GM21786 (cell line): ENCODE measurements around the gene COPZ1.
"Not testable (repeated sequence)": the region's sequence is repeated elsewhere in the genome, so short reads cannot be mapped to it uniquely, and the experiment has no call there.

Experiments used
- ATAC-seq: cut with Tn5 transposase; IDR thresholded peaks from one replicate; pipeline ENCODE4 v1.9.1; 2021; ENCODE audit not compliant: unreplicated experiment

Gene COPZ1

DNA sequence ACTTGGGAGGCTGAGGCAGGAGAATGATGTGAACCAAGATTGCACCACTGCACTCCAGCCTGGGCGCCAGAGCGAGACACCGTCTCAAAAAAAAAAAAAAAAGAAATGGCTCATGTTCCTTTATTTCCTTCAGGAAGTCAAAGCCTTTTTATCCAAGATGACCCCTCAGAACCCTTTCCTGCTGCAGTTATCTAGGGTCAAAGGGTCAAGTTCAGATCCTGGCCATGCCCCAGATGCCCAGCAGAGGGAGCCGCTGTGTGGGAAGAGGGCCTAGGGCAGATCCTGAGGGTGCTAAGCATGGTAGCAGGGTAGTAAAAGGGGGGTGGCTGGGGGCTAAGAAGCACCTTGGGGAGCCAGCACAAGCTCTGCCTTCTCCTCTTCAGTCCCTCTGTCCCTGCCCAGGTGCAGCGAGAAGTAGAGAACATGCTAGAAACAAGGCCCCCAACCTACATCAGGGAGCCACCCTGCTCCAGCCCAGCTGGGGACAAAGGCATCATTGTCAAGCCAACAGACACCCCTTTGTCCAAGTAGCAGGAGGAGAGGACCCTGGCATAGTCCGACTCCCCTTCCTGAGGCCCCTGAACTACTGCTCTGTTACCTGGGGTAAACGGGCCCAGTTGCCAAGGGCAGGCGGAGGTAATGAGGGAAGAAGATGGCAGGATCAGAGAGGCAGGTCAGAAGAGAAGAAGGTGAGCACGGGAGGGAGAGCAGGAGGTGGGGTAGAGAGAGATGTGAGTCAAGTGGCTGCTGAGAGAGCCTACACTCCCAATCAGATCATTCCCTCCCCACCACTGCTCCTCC, 30.6 kb upstream of the COPZ1 start:
- ATAC-seq: peak; percentile 60

DNA sequence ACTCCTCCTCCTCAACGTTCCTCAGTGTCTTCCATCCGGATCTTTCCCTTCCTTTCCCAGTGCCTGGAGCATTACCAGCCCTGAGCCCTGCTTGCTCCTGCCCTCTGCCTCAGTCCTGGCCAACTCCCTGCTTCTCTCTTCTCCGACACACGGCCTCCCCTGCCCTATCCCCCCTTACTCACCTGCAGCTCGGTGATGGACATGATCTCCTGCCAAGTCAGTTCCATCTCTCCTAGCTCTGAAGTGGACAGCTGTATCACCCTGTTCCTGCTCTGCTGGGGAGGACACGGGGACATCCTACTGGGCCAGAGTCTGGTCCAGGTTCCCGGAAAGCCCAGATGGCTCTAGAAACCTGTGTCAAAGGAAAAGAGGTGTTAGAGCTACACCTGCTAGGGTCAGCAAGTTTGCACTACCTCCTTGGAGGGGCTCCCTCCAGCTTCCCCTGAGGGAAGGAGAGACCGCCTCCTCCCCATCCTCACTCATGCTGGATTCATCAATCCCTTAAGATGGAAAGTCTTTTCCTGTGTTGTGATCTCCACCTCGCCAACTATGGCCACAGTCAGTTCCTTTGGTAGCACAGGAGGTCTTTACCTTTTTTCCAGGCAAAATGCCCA, 29.9 kb upstream of the COPZ1 start:
- ATAC-seq: no peak

DNA sequence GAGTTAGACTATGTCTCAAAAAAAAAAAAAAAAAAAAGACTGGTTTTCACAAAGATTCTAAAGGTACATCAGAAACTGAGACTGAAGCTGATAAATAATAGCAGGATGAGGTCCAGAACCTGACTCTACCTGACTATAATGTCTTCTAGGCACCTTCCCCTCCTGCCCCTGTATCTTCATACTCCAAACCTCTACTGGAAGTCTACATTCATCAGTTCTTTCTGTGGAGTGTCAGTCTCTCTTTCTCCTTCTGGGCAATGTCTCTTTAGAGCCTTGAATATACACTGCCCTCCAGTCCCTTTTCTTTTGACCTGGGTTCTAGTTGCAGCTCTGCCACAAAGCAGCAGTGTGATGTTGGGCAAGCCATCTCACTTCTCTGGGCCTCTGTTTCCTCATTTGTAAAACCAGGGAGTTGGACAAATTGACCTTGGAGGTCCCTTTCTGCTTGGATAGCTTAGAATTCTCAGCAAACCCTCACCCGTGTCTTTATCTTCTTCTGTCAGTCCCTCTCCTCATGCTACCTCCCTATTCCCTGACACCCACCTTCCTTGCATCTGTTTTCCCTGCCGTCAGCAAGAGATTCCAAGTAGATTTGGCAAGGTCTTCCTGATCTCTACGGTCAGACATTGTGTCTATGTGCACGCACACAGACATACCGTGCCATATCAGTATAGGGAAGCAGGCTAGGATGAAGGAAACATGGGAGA, 28.4 kb upstream of the COPZ1 start:
- ATAC-seq: no peak

DNA sequence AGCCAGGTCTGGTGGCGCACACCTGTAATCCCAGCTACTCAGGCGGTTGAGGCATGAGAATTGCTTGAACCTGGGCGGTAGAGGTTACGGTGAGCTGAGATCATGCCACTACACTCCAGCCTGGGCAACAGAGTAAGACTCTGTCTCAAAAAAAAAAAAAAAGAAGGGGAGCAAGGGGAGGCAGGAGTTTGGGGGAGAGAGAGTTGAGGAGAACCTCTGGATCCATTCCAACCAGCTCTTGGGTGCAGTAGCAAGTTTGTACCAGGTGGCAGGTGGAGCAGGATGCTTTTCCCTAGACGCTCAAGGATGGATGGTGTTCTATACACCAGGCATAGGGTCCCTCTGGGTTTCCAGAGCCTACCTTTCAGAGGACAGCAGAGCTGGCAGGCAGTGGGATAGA, 26.0 kb upstream of the COPZ1 start:
- no peak for ATAC-seq

DNA sequence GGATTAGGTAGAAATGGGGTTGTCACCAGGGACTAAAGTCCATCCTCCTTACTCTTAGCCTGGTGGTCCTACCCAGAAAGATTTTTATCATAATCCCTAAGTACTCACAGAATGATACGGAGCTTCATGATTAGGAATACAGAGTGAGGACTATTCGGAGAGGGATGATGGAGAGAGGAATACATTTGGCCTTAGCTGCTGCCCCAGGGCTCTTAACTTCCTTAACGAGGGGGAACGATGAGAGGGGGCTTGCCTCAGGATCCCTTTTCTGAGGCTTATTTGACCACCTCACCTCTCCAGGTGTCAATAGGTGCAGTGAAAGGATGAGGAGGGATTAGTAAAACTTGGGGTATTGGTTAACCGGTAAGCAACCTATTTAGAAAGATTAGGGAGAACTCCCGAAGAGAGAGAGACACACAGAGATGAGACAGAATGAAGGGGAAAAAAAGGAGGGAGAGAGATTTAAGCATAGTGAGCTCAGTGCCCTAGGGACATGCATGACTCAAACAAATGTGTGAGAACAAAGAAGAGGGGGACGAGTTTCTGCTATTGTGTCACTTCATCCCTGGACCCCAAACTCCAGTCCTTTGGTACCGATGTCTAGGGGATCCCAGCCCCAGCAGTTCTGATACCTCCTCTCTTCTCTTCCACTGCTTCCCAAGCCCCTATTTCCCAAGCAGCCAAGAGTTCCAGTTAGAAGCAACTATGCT, 25.3 kb upstream of the COPZ1 start:
- ATAC-seq: no peak

DNA sequence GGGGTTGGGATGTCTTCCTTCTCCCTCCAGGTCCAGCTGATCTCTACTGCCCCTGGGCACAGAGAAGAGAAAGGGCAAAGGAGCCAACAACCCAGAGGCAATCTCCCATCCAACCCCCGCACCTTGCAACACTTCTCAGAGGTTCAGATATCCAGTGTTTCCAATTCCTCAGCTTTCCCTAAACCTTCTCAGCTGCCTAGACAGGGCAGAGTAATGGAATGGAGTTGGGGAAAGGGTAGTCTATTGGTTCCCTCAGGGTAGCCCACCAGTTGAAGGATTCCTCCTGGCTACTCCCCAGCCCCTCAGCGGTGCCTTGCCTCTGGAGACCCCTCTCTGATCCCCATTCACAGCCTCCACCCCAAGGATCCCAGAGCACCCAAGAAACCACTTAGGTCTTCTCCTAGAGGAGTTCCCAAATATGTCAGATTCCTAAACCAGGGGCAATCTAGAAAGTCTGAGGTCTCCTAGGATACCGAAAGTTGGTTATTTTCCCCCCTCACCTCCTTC, 24.7 kb upstream of the COPZ1 start:
- ATAC-seq: no peak

DNA sequence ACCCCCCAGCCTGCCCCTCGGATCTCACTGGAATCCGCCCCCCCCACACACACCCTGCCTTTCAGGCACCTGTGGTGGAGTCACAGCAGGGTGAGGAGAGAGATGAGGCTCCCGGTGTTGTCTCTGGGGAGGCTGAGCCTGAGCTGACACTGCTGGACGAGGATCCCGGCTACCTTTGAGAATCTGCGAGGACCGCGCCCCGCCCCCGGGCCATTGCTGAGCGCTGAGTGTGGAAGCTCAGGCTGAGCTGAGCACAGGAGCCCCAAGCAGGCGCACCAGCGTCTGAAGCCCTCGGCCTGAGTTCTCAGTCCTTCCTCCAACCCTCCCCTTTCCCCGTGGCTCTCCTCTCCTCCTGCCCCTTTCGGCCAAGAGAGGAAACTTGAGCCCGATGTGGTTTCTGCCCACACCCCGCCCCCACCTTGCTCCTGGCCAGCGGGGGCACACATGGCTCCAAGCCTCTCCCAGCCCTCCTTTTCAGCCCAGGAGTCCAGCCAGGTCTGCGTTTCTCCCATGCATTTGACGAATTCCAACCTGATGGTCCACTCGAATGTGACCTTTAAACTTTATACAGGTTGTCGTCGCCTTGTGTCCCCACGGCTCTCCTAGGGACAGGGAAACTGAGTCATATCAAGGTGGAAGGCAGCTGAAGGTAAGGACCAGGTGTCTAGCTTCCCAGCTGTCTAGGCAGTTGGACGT, 24.1 kb upstream of the COPZ1 start, which contains the start of gene NFE2:
TSS of gene NFE2 (minus strand) at position 284 of the 696 bp plus-strand sequence. CDS start 5,767 bp downstream, outside the sequence.
- ATAC-seq: no peak

DNA sequence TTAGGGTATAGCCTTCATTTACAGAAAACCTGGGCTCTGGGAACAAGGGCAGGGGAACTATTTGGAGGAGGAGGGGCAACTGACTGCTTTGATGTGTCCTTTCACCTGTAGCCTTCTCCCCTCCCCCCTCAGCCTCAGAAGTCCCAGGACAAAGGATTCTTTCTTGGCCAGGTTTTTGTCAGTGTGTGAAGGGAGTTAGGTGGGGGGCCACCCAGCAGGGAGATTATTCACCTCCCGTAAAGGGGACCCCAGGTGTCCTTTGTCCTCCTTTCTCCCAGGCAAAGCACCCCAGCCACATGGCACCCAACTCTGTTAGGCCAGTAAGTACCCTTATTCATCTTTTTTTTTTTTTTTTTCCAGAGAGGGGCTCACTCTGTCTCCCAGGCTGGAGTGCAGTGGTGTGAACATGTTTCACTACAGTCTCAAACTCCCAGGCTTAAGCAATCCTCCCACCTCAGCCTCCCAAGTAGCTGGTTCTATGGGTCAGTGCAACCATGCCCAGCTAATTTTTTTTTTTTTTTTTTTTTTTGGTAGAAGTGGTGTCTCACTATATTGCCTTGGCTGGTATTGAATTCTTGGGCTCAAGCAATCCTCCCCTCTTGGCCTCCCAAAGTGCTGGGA, 23.4 kb upstream of the COPZ1 start:
- no peak for ATAC-seq

DNA sequence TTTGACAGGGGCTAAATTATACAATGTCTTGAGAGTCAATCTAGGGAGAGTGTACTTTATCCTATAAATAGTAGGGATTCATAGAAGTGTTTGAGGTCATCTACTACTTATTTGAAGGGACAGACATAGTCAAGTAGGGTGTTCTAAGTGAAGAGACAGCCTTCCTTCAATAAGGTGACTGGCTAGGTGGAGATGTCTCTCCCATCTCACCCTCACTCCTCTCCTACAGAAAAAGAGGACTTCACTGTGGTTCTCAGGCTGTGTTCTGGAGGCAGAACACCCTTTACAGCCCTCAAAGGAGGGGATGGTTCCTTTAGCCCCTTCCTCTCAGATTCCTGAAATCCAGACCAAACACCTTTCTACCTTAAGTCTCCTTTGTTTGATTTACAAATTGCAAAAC, 21.3 kb upstream of the COPZ1 start:
- ATAC-seq: no peak

DNA sequence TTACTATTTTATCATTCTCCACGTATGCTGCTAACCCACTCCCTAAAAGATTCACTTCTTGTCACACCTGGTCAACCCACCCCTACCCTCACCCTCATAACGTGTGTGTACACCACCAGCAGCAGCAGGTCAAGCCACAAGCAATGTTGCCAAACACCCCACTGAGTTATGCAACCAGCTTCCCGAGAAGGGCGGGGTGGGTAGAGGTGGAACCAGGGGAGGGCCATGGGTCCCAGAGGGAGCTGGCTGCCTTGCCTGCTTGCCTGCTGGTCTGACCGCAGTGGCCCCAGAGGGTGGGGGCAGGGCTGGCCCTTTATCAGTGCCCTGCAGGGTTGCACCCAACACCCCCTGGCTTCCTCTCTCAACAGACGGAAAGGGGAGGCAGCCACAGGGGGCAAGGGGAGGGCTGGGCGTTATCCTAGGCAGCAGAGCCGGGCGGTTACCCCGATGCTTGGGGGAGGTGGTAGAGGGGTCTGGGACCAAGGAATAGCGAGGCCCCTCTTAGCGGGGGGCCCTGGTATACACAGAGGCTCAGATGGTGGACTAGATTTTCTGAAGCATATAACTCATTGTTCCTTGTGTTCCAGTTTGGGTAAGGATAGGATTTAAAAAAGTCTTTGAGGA, 20.6 kb upstream of the COPZ1 start:
- peak; percentile 56 for ATAC-seq

DNA sequence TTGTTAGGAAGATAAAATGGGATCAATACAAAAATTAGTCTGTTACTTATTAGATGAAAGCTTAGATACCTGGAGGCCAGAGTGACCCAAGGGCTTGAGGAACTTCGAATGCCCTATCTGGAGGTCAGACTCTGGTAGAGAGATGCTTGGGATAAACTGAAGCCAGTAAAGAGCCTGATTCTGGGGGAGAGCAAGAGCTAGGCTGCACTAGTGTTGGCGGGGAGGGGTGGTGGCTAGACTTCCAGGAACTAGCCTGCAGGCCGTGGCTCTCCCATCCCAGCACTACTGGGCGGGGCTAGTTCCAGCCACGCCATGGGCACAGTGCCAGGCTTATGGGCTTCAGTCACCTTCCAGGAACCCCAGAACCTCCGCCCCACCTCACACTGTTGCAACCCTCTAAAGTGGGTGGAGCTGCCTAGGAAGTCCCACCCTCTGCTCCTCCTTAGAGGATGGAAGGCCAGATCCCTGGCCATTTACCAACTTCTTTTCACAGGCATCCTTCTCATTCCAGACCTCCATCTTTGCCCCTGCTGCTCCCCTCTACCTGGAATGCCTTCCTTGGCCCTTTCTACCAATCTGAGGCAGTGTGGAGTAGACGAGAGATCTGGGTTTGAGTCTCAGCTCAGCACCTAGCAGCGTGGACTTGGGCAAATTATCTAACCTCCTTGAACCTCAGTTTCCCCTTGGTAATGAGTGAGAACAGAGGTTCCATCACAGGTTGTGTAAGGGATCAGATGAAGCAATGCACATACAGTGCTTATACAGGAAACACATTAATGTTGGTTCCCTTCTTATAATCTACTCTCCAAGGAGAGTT, 17.8 kb upstream of the COPZ1 start:
- no peak for ATAC-seq

DNA sequence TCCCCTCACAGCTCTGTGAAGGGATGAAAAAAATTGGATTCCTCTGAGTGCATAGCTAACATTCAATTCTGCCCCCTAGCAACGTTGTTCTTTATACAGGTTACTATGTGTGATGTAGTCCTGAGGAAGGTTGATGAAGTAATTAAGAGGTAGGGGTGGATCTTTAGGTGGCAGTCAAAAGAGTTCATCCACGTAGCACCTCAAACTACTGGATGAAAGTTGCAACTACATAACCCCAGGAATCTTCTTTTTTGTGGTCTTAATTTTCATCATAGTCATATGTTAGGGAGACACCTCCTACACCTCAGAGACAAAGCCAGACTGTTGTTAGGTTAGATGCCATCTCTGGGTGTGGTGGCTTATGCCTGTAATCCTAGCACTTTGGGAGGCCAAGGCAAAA, 13.9 kb upstream of the COPZ1 start:
- ATAC-seq: no peak

DNA sequence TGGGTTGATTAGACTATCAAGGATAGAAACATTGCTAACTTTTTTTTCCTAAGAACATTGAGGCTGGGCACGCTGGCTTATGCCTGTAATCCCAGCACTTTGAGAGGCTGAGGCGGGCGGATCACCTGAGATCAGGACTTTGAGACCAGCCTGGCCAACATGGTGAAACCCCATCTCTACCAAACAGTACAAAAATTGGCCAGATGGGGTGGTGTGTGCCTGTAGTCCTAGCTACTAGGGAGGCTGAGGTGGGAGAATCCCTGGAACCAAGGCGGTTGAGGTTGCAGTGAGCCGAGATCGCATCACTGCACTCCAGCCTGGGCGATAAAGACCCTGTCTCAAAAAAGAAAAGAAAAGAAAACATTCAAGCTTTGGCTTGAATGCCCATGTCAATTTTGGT, 12.6 kb upstream of the COPZ1 start:
- not testable (repeated sequence) for ATAC-seq

DNA sequence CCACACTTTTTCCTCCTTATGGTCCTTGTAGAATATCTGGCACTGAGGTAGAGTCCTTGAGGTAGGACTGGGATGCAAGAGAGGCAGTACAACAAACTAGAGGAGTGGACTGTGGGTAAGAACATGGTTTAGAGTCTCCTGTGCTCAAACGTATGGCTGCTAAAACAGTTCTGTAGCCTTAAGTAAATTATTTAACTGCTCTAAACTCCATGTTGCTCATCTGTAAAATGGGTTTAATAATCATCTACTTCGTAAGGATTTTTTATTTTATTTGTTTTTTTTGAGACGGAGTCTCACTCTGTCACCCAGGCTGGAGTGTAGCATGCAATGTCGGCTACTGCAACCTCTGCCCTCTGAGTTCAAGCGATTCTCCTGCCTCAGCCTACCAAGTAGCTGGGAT, 3.6 kb upstream of the COPZ1 start:
- ATAC-seq: no peak

DNA sequence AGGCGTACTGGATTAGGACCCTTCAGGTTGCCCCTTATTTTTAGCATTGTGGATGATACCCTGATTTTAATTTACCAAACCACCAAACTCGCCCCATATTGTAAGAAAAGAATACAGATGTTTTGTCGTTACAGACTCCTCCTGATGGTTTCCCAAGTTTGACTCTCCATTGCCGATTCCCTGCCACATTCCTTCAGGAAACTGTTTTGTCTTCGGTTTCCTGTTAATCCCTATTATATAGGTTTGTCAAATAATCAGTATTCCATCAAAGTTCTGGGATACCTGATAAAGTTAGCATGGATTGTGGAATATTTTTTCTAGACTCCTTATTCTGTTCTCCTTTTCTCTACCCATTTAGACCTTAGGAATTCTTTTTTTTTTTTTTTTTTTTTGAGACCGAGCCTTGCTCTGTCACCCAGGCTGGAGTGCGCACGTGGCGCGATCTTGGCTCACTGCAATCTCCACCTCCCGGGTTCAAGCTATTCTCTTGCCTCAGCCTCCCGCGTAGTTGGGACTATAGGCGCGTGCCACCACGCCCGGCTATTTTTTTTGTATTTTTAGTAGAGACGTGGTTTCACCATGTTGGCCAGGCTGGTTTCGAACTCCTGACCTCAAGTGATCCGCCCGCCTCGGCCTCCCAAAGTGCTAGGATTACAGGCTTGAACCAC, 645 bp downstream of the COPZ1 start:
- ATAC-seq: not testable (repeated sequence)

DNA sequence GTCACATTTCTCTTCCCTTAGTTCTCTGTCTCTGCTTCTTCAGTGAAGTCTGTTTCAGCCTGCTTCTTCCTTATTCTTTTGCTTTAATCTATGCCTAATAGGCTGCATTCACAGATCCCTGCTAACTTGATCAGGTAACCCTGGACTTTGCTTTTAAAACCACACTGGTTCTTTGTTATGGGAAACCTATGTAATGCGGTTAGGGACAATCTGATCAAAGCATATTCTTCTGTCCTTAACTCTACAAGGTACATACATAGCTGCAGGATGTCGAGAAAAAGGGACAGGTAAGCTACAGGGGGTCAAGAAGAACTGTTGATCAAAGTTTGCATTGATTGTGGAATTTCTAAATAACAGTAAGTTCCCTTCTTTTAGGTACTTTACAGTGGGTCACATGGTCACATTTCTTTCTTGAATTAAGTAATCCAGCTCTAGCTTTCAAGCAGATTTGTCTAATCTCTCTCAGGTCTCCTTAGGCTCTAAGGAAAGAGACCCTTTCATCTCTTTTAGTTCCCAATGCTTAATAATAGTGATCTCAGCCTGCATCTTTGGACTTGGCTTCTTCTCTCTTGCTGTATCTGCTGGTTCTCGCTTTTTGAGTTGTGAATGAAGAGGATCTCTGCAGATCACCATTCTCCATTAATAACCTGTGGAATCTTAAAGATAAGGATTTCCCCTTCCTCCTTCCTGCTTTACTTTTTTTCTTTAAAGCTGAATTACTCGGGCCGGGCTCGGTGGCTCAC, 3.8 kb downstream of the COPZ1 start:
- ATAC-seq: no peak

DNA sequence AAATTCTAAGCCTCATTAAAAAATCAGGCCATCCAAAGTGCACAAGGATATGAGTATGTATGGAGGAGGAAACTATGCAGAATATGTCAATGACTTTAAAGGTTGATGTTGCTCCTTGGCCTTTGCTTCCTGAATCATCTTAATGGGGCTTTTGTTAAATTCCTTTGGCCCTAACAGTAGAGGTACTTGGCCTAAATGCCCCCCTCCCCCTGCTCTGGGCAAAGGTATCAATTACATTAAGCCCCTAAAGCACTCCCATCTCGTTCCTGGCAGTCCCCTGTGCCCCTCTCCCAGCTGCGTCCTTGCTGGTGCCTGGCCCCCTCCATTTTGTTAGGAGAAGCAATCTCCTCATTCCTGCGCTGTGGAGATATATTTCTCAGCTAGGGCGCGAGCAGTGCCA, 4.8 kb downstream of the COPZ1 start:
- ATAC-seq: no peak

DNA sequence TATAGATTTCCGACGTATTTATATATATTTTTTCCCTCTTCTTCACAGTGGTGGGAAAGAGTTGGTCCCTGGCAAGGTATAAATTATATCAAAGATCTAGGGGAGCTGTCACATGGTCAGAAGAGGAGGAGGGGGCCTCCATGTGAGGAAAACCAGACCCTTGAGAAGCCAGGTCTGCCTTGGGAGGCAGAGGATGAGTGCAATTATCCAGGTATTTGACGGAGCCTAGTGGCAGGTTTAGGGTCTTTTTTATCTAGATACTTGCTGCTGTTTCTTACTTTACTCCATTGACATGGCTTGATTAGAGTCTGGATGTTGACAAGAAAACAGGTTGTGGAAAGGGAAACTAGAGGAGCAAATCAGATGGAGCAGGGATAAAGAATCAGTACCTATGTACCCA, 5.5 kb downstream of the COPZ1 start:
- no peak for ATAC-seq
